K562 (cell line): Measurements from ENCODE around the gene SRP9. TPM values are rescaled to one million over a fixed set of nuclear protein-coding genes. Genes with fewer than 3 reads are reported as not detected.
A peak's percentile ranks its signal among the peaks of the same experiment; 100 is the strongest.

Experiments
- ATAC-seq: fragments of 200-7000 bp; cut with Tn5 transposase; 3 replicates; pipeline ENCODE4 v1.9.1; 2020; ENCODE audit warnings: moderate library complexity
- BruUV-seq: library from RNA; stranded (reverse); fragments of 400-500 nt; replicated peaks from 2 replicates; lab custom pipeline; 2021; lab: Mats Ljungman, UMichigan
- CTCF ChIA-PET: fragments of 300-600 bp; formaldehyde crosslinking; extraction: SDS; loops from one replicate; lab custom pipeline; 2021; ENCODE audit warnings: low intra/inter-chr PET ratio; lab: Yijun Ruan, JAX
- POLR2A ChIA-PET: fragments of 300-600, 350-650 bp; sonication (Branson Sonifier 250); formaldehyde crosslinking; extraction: SDS; loops from one replicate; lab custom pipeline; 2021; ENCODE audit warnings: antibody characterized with exemption, inconsistent platforms; lab: Yijun Ruan, JAX
- DNase-seq, 4 experiments: peaks; one replicate each; pipeline versions ENCODE4 v3.0.0 to v3.0.0-alpha.2; 2011 to 2018; ENCODE audit warnings: low spot score in 3 of 4, mixed read lengths in 3 of 4; ENCODE audit errors: extremely low read depth in 1 of 4
- FAIRE-seq: peaks from 2 replicates; lab custom pipeline; 2011; peaks lifted over from hg19 to GRCh38; lab: Jason Lieb, UNC
- H2AFZ ChIP-seq: 2 replicates; pipeline ENCODE4 v1.6.0; 2011; ENCODE audit warnings: low read depth, low read length, control low read depth, inconsistent platforms
- H3K27ac ChIP-seq: fragments of 200-600 bp; 3 replicates; pipeline ENCODE4 v1.8.0; 2011; ENCODE audit warnings: low read depth, mild to moderate bottlenecking, control low read depth, inconsistent platforms, low read length, moderate library complexity, mixed read lengths; ENCODE audit errors: extremely low read depth
- H3K27me3 ChIP-seq, 2 experiments: fragments of 300-600 bp in 1 of 2; 2 replicates in 1 of 2; 3 replicates in 1 of 2; pipeline versions ENCODE4 v1.6.0 to v1.8.0; 2011; ENCODE audit warnings: inconsistent platforms in 2 of 2, low read length in 2 of 2, mild to moderate bottlenecking in 1 of 2, mixed read lengths in 1 of 2, moderate library complexity in 1 of 2; ENCODE audit not compliant: control insufficient read depth in 2 of 2, insufficient read depth in 2 of 2
- H3K36me3 ChIP-seq: fragments of 300-600 bp; 3 replicates; pipeline ENCODE4 v1.8.0; 2011; ENCODE audit warnings: mild to moderate bottlenecking, low read length, inconsistent platforms; ENCODE audit not compliant: control insufficient read depth, insufficient read depth
- H3K4me1 ChIP-seq, 2 experiments: fragments of 200-600 bp in 1 of 2; replicated peaks in 1 of 2; 2 replicates in 1 of 2; 3 replicates in 1 of 2; pipeline versions ENCODE4 v1.5.1 to v1.8.0; 2011; ENCODE audit warnings: inconsistent platforms in 2 of 2, low read length in 2 of 2, mild to moderate bottlenecking in 1 of 2, mixed read lengths in 1 of 2, moderate library complexity in 1 of 2; ENCODE audit not compliant: control insufficient read depth in 2 of 2, insufficient read depth in 2 of 2
- H3K4me2 ChIP-seq: 2 replicates; pipeline ENCODE4 v1.6.1; 2011; ENCODE audit warnings: low read length, control low read depth, inconsistent platforms, mixed read lengths; ENCODE audit not compliant: insufficient read depth
- H3K4me3 ChIP-seq: fragments of 200-600 bp; sonication (generic), shearing (Covaris generic); 2 replicates; pipeline ENCODE4 v1.5.1; 2016; ENCODE audit warnings: control low read depth, inconsistent platforms
- H3K79me2 ChIP-seq: fragments of 200-600 bp; 3 replicates; pipeline ENCODE4 v1.8.0; 2011; ENCODE audit warnings: low read length, inconsistent platforms; ENCODE audit not compliant: control insufficient read depth, insufficient read depth
- H3K9ac ChIP-seq, 2 experiments: 2 replicates each; pipeline versions ENCODE4 v1.6.0 to v1.6.1; 2011; ENCODE audit warnings: low read depth in 2 of 2, low read length in 2 of 2, control low read depth in 1 of 2, inconsistent platforms in 1 of 2, mild to moderate bottlenecking in 1 of 2, mixed read lengths in 1 of 2; ENCODE audit not compliant: insufficient read depth in 1 of 2
- H3K9me1 ChIP-seq: one replicate; pipeline ENCODE4 v1.6.0; 2011; ENCODE audit warnings: inconsistent platforms, mild to moderate bottlenecking, low read length, moderate library complexity; ENCODE audit not compliant: control insufficient read depth, insufficient read depth
- H3K9me3 ChIP-seq: replicated peaks from 2 replicates; pipeline ENCODE4 v1.5.1; 2011; ENCODE audit warnings: low read depth, low read length, inconsistent platforms; ENCODE audit not compliant: control insufficient read depth, insufficient read depth
- H4K20me1 ChIP-seq: replicated peaks from 2 replicates; pipeline ENCODE4 v1.6.1; 2011; ENCODE audit warnings: low read length, inconsistent platforms, mixed read lengths; ENCODE audit not compliant: control insufficient read depth, insufficient read depth
- CBX5 ChIP-seq: IDR thresholded peaks from 2 replicates; pipeline ENCODE4 v1.6.1; 2014; ENCODE audit warnings: low read depth, borderline replicate concordance
- FUS ChIP-seq: fragments of 200-400 bp; formaldehyde crosslinking; optimal IDR thresholded peaks from 2 replicates; pipeline ENCODE3; 2017; ENCODE audit warnings: low read depth, low read length
- MTA3 ChIP-seq: fragments of 450-650 bp; formaldehyde crosslinking; IDR thresholded peaks from 2 replicates; pipeline ENCODE4 v1.6.1; 2017; ENCODE audit warnings: mild to moderate bottlenecking, borderline replicate concordance
- MTF1 ChIP-seq: fragments of 250-450 bp; sonication (Bioruptor Pico); IDR thresholded peaks from 2 replicates; pipeline ENCODE4 v1.9.0; 2021; ENCODE audit warnings: moderate library complexity, mild to moderate bottlenecking, inconsistent platforms, borderline replicate concordance
- TRIM24 ChIP-seq, 2 experiments: fragments of 450-650 bp; IDR thresholded peaks; 2 replicates each; pipeline ENCODE4 v1.6.1; 2016
- ZBTB1 ChIP-seq: sonication (generic); formaldehyde crosslinking; IDR thresholded peaks from 2 replicates; pipeline ENCODE4 v1.8.1; 2023; ENCODE audit warnings: missing genetic modification reagents, low read depth, mild to moderate bottlenecking, borderline replicate concordance
- WGBS: fragments of 100-300 bp; shearing (Covaris generic); methylation state at CpG from one replicate; pipeline ENCODE4 v1.1.6; 2016; ENCODE audit warnings: low coverage, mixed read lengths; ENCODE audit not compliant: insufficient coverage; ENCODE audit errors: missing lambda C conversion rate; 5-methylcytosine and 5-hydroxymethylcytosine counted together
- in situ Hi-C: fragments of 300-500 bp; cut with MboI; formaldehyde crosslinking; loops from 4 replicates; pipeline ENCODE4 v1.15.0; 2018; ENCODE audit warnings: inconsistent platforms, mixed read lengths
- intact Hi-C: fragments of 100-400 bp; cut with micrococcal nuclease; formaldehyde crosslinking; loops from 2 replicates; pipeline ENCODE4 v1.14.2; 2022
- polyA plus RNA-seq, 8 experiments: library from polyadenylated mRNA; depleted of rRNA in 4 of 8; stranded (reverse) in 5 of 8; unstranded in 3 of 8; fragments of >200 nt; fragmentation: Nextera tagmentation in 2 of 8; fragmentation: Illumina TruSeq in 1 of 8; extraction: Ambion mirVana in 2 of 8; extraction: Trizol in 1 of 8; gene quantifications; 2 replicates each; pipeline versions ENCODE4 v1.2.1 to v1.2.3, GENCODE V29; 2011 to 2014; ENCODE audit warnings: inconsistent platforms in 1 of 8, missing spikeins in 1 of 8
- total RNA-seq, 7 experiments: library from RNA; depleted of rRNA in 6 of 7; stranded (reverse); fragments of >200 nt in 6 of 7; fragmentation: Illumina TruSeq in 2 of 7; extraction: Trizol in 2 of 7; gene quantifications; 2 replicates each; pipeline versions ENCODE4 v1.2.1 to v1.2.3, GENCODE V29; 2011 to 2021; ENCODE audit warnings: low replicate concordance in 1 of 7

The SRP9 gene
- total and polyA plus RNA-seq, 9 of the 15 experiments (the other 6 are each of a cell fraction or from before 2014, with no cell fraction given): 273 to 1,892 (median 668) TPM

DNA sequence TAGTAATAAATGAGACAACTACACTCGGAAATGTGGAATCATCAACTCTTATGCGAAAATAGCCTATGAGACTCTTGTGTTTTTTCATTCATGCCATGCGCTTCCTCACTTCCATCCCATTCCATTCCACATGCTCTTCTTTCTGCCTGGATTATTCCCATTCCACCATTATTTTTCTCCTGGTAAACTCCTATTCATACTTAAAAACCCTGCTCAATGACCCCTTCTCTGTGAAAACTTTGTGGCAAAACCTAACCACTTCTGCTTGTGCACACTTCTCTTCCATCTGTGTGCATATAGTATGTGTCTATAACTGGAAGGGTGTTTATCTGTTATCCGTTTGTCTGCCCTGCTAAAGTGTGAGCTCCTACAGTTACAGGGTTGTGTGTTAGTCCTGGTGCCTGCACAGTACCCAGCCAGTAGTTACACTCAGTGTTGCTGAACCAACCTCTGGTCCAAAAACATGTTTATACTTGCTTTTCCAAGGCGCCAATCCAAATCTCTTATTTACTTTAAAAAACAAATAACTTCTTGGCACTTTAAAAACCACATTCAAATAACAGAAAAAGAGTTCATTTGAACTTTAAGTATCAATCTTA is 43.0 kb downstream of the SRP9 start:
- in situ Hi-C loops: no loop called here
- TF ChIP-seq MTF1 (CRISPR knock-in tag) (no peak), FUS (no peak), ZBTB1 (no peak), MTA3 (no peak), CBX5 (no peak), TRIM24 (IDR thresholded peaks at IDR 0.05) (no peak)
- TF ChIP-seq, all 486 proteins: peak for 0
- Histone ChIP-seq H4K20me1 (no peaks in the 10 kb centered on the region; the same call in 1 of the 2 replicates), H3K9me3 (no peaks in the 10 kb centered on the region), H3K4me2 (no peak overlapping the region), H2AFZ (no peak overlapping the region), H3K4me1 (peaks cover 25 to 37% of the 10 kb centered on the region in 2 experiments), H3K79me2 (no peaks in the 10 kb centered on the region), H3K27ac (no peak overlapping the region), H3K36me3 (no peaks in the 10 kb centered on the region), H3K27me3 (no peaks in the 10 kb centered on the region), H3K9ac (no peak overlapping the region), H3K4me3 (no peak overlapping the region), H3K9me1 (peaks cover 5% of the 10 kb centered on the region)
- FAIRE-seq (no peak), DNase-seq (peak in 1 of 4 experiments; percentile 12), ATAC-seq (no peak)
- WGBS: 47% methylated on average over 5 of the region's 5 CpGs
- BruUV-seq: no TSS peak
- intact Hi-C loops: no loop called here
- ChIA-PET CTCF (no interaction called here), POLR2A (no interaction called here)
